ENCODE data around the gene MCC.

MCC gene

GRCh38 chr5:113299591-113299990 lies 188.7 kb downstream of the MCC start:
- no peak for DNase-seq

GRCh38 chr5:113296676-113297075 lies 191.6 kb downstream of the MCC start:
- DNase-seq: no peak

- no peak for DNase-seq
Observed at GRCh38 chr5:113295111-113295539, 193.1 kb downstream of the MCC start.

GRCh38 chr5:113294311-113295110 lies 193.7 kb downstream of the MCC start:
- DNase-seq: no peak

- DNase-seq: no peak
Observed at GRCh38 chr5:113293975-113294310, 194.3 kb downstream of the MCC start.

- no peak for DNase-seq
Observed at GRCh38 chr5:113293068-113293974, 194.9 kb downstream of the MCC start.

GRCh38 chr5:113292462-113292861 lies 195.8 kb downstream of the MCC start:
- DNase-seq: no peak

- no peak for DNase-seq
Observed at GRCh38 chr5:113283558-113283957, 204.7 kb downstream of the MCC start.

GRCh38 chr5:113282472-113282871 lies 205.8 kb downstream of the MCC start:
- DNase-seq: no peak

- no peak for DNase-seq
Observed at GRCh38 chr5:113281194-113281593, 207.1 kb downstream of the MCC start.

- DNase-seq: no peak
Observed at GRCh38 chr5:113280541-113280940, 207.7 kb downstream of the MCC start.

GRCh38 chr5:113278976-113279375 lies 209.3 kb downstream of the MCC start:
- no peak for DNase-seq

- no peak for DNase-seq
Observed at GRCh38 chr5:113276493-113276892, 211.8 kb downstream of the MCC start.

- DNase-seq: no peak
Observed at GRCh38 chr5:113276001-113276400, 212.3 kb downstream of the MCC start.

GRCh38 chr5:113274836-113275414 lies 213.3 kb downstream of the MCC start:
- no peak for DNase-seq

GRCh38 chr5:113273948-113274347 lies 214.3 kb downstream of the MCC start:
- DNase-seq: no peak

- DNase-seq: no peak
Observed at GRCh38 chr5:113271745-113272454, 216.4 kb downstream of the MCC start.

GRCh38 chr5:113271015-113271414 lies 217.2 kb downstream of the MCC start:
- DNase-seq: no peak

- no peak for DNase-seq
Observed at GRCh38 chr5:113270086-113270485, 218.2 kb downstream of the MCC start.

GRCh38 chr5:113269023-113269997 lies 218.9 kb downstream of the MCC start:
- no peak for DNase-seq

GRCh38 chr5:113268232-113268631 lies 220.0 kb downstream of the MCC start:
- DNase-seq: no peak

Measured in DMS153 (cell line).